Naive thymus-derived CD8-positive, alpha-beta T cell (primary cell): ENCODE data around the gene PHACTR4. TPM values are rescaled to one million over a fixed set of nuclear protein-coding genes. Genes with fewer than 3 reads are reported as not detected.
"Not testable (repeated sequence)": the region's sequence is repeated elsewhere in the genome, so short reads cannot be mapped to it uniquely, and the experiment has no call there.

Experiments
- ATAC-seq, 2 donors: fragments of 150-1000 bp; cut with Tn5 transposase in 1 of 2; sonication (Bioruptor Pico), chemical (Tn5 transposase) in 1 of 2; 1 replicate in 1 of 2; 2 replicates in 1 of 2; pipeline ENCODE4 v1.10.0; 2021; ENCODE audit warnings: mild to moderate bottlenecking in 2 of 2, moderate library complexity in 2 of 2
- POLR2A ChIA-PET: fragments of 350-600 bp; sonication (Branson Sonifier 250); formaldehyde crosslinking; loops from one replicate; lab custom pipeline; 2021; ENCODE audit warnings: antibody characterized with exemption; lab: Charles Lee
- DNase-seq, 10 donors: peaks; one replicate each; pipeline versions ENCODE4 v3.0.0 to v3.0.0-alpha.2; 2020 to 2022
- H3K27ac Mint-ChIP-seq, 10 donors: one replicate each; pipeline ENCODE4 v1.8.0; 2020 to 2022; ENCODE audit warnings: mild to moderate bottlenecking in 10 of 10, mixed read lengths in 10 of 10, moderate library complexity in 4 of 10, inconsistent platforms in 1 of 10
- H3K27me3 Mint-ChIP-seq, 5 donors: one replicate each; pipeline ENCODE4 v1.8.0; 2021 to 2022; ENCODE audit warnings: mixed read lengths in 5 of 5
- H3K36me3 Mint-ChIP-seq, 3 donors: one replicate each; pipeline ENCODE4 v1.8.0; 2020 to 2022; ENCODE audit warnings: mixed read lengths in 3 of 3, mild to moderate bottlenecking in 2 of 3, inconsistent platforms in 1 of 3
- H3K4me1 Mint-ChIP-seq, 4 donors: one replicate each; pipeline ENCODE4 v1.8.0; 2021 to 2022; ENCODE audit warnings: mixed read lengths in 4 of 4
- H3K4me3 Mint-ChIP-seq, 10 donors: one replicate each; pipeline ENCODE4 v1.8.0; 2020 to 2022; ENCODE audit warnings: mild to moderate bottlenecking in 10 of 10, mixed read lengths in 10 of 10, moderate library complexity in 6 of 10, inconsistent platforms in 1 of 10
- H3K9me3 Mint-ChIP-seq, 9 donors: one replicate each; pipeline ENCODE4 v1.8.0; 2020 to 2022; ENCODE audit warnings: mixed read lengths in 9 of 9, mild to moderate bottlenecking in 3 of 9, inconsistent platforms in 1 of 9, moderate library complexity in 1 of 9
- polyA plus RNA-seq, 3 donors: library from polyadenylated mRNA; unstranded; fragments of 300-500 nt; fragmentation: Illumina TruSeq; gene quantifications; one replicate each; pipeline ENCODE4 v1.2.3, GENCODE V29; 2021
- total RNA-seq, 8 experiments: library from RNA in 2 of 8; stranded (reverse) in 2 of 8; gene quantifications; one replicate each; pipeline ENCODE4 v1.2.3 and lab custom pipeline; 2021 to 2026

Gene PHACTR4
- total and polyA plus RNA-seq, 5 experiments from 2014 or later, result 5.4 to 30.1 (median 20.2) TPM

- Mint-ChIP-seq H3K27ac (peak overlapping the region in 8 of 10 donors; percentile 65 to 98 (median 92)), H3K4me3 (peak overlapping the region; percentile 90 to 98 (median 94)), H3K4me1 (peaks cover 12 to 48% (median 46%) of the 10 kb centered on the region in 4 donors), H3K27me3 (no peaks in the 10 kb centered on the region), H3K36me3 (peaks cover 0 to 14% (median 0%) of the 10 kb centered on the region in 3 donors), H3K9me3 (no peaks in the 10 kb centered on the region)
- ATAC-seq (no peak), DNase-seq (no peak)
- POLR2A ChIA-PET, result interaction anchor here (0.6 to 2.1 kb wide), 5 partner anchors 42 to 312 kb away, joined by 3 to 14 read pairs (median 3); partner anchors contain the start of genes MED18 and RCC1
Measured at GRCh38 chr1:28371010-28371377, 1.5 kb downstream of the PHACTR4 start.

- Mint-ChIP-seq H3K27ac (peak overlapping the region in 1 of 10 donors; percentile 39), H3K36me3 (peaks cover 0 to 16% (median 0%) of the 10 kb centered on the region in 3 donors), H3K4me1 (peaks cover 10 to 54% (median 49%) of the 10 kb centered on the region in 4 donors), H3K4me3 (peak overlapping the region in 2 of 10 donors; percentile 10 to 40)
- not testable (repeated sequence) for H3K27me3 Mint-ChIP-seq, H3K9me3 Mint-ChIP-seq, ATAC-seq, DNase-seq
- POLR2A ChIA-PET, result interaction anchor here (0.5 kb wide), 1 partner anchor 801 kb away, joined by 3 read pairs; no protein-coding TSS in a partner anchor
Measured at GRCh38 chr1:28373450-28373849, 3.9 kb downstream of the PHACTR4 start.

GRCh38 chr1:28374297-28374696, 4.8 kb downstream of the PHACTR4 start:
- POLR2A ChIA-PET, result interaction anchor here (0.5 kb wide), 1 partner anchor 800 kb away, joined by 3 read pairs; no protein-coding TSS in a partner anchor

GRCh38 chr1:28375598-28375997, 6.1 kb downstream of the PHACTR4 start:
- DNase-seq, H3K9me3 Mint-ChIP-seq, H3K27me3 Mint-ChIP-seq, H3K4me3 Mint-ChIP-seq, ATAC-seq: not testable (repeated sequence)
- Mint-ChIP-seq H3K4me1 (peaks cover 12 to 48% (median 44%) of the 10 kb centered on the region in 4 donors), H3K36me3 (peaks cover 0 to 20% (median 0%) of the 10 kb centered on the region in 3 donors), H3K27ac (peak overlapping the region in 1 of 10 donors; percentile 86)
- POLR2A ChIA-PET, result interaction anchor here (0.8 kb wide), 1 partner anchor 1841 kb away, joined by 3 read pairs; no protein-coding TSS in a partner anchor

More at GRCh38 chr1:28374297-28374696, 4.8 kb downstream of the PHACTR4 start:
- Mint-ChIP-seq H3K4me3 (peak overlapping the region in 1 of 10 donors; percentile 40), H3K27me3 (no peaks in the 10 kb centered on the region), H3K27ac (peak overlapping the region in 1 of 10 donors; percentile 7), H3K9me3 (no peaks in the 10 kb centered on the region), H3K36me3 (peaks cover 0 to 17% (median 0%) of the 10 kb centered on the region in 3 donors), H3K4me1 (peaks cover 9 to 50% (median 46%) of the 10 kb centered on the region in 4 donors)
- ATAC-seq, result no peak
- no peak for DNase-seq

- not testable (repeated sequence) for ATAC-seq, DNase-seq, H3K27me3 Mint-ChIP-seq, H3K27ac Mint-ChIP-seq, H3K4me3 Mint-ChIP-seq, H3K9me3 Mint-ChIP-seq
- H3K36me3 Mint-ChIP-seq, result peaks cover 0 to 22% (median 0%) of the 10 kb centered on the region in 3 donors
- peaks cover 14 to 46% (median 43%) of the 10 kb centered on the region in 4 donors for H3K4me1 Mint-ChIP-seq
- POLR2A ChIA-PET, result interaction anchor here (0.8 kb wide), 1 partner anchor 1841 kb away, joined by 3 read pairs; no protein-coding TSS in a partner anchor
Measured at GRCh38 chr1:28376195-28376594, 6.7 kb downstream of the PHACTR4 start.

GRCh38 chr1:28378906-28379305, 9.4 kb downstream of the PHACTR4 start:
- Mint-ChIP-seq H3K27ac (peak overlapping the region in 2 of 10 donors; percentile 17 to 26), H3K9me3 (no peaks in the 10 kb centered on the region), H3K36me3 (peaks cover 0 to 30% (median 4%) of the 10 kb centered on the region in 3 donors), H3K4me1 (peaks cover 22 to 50% (median 44%) of the 10 kb centered on the region in 4 donors), H3K4me3 (no peak overlapping the region), H3K27me3 (no peaks in the 10 kb centered on the region)
- DNase-seq (no peak), ATAC-seq (no peak)
- POLR2A ChIA-PET, result interaction anchor here (0.6 kb wide), 1 partner anchor 50 kb away, joined by 3 read pairs; no protein-coding TSS in a partner anchor

GRCh38 chr1:28380394-28380793, 10.9 kb downstream of the PHACTR4 start:
- POLR2A ChIA-PET, result interaction anchor here (0.9 kb wide), 1 partner anchor 48 kb away, joined by 3 read pairs; no protein-coding TSS in a partner anchor
- no peak overlapping the region for H3K4me3 Mint-ChIP-seq
- H3K36me3 Mint-ChIP-seq, result peaks cover 0 to 28% (median 4%) of the 10 kb centered on the region in 3 donors
- peak overlapping the region in 1 of 10 donors; percentile 30 for H3K27ac Mint-ChIP-seq
- peaks cover 22 to 49% (median 42%) of the 10 kb centered on the region in 4 donors for H3K4me1 Mint-ChIP-seq
- no peaks in the 10 kb centered on the region for H3K27me3 Mint-ChIP-seq
- H3K9me3 Mint-ChIP-seq, result no peaks in the 10 kb centered on the region
- DNase-seq, result no peak
- ATAC-seq, result no peak

- POLR2A ChIA-PET, ATAC-seq, DNase-seq, H3K27me3 Mint-ChIP-seq, H3K9me3 Mint-ChIP-seq, H3K27ac Mint-ChIP-seq: not testable (repeated sequence)
- Mint-ChIP-seq H3K4me1 (peaks cover 20 to 52% (median 36%) of the 10 kb centered on the region in 4 donors), H3K4me3 (peak overlapping the region in 1 of 10 donors; percentile 39), H3K36me3 (peaks cover 0 to 24% (median 4%) of the 10 kb centered on the region in 3 donors)
Measured at GRCh38 chr1:28383785-28384184, 14.2 kb downstream of the PHACTR4 start.

GRCh38 chr1:28392027-28392652, 22.6 kb downstream of the PHACTR4 start:
- ATAC-seq, result no peak

GRCh38 chr1:28394136-28394535, 24.6 kb downstream of the PHACTR4 start:
- no peaks in the 10 kb centered on the region for H3K27me3 Mint-ChIP-seq
- DNase-seq (no peak), ATAC-seq (no peak)
- no peak overlapping the region for H3K4me3 Mint-ChIP-seq
- H3K27ac Mint-ChIP-seq, result peak overlapping the region in 5 of 10 donors; percentile 15 to 44 (median 28)
- no peaks in the 10 kb centered on the region for H3K9me3 Mint-ChIP-seq
- peaks cover 0 to 32% (median 9%) of the 10 kb centered on the region in 3 donors for H3K36me3 Mint-ChIP-seq
- H3K4me1 Mint-ChIP-seq, result peaks cover 4 to 11% (median 8%) of the 10 kb centered on the region in 4 donors
- POLR2A ChIA-PET, result no interaction called here

More at GRCh38 chr1:28392027-28392652, 22.6 kb downstream of the PHACTR4 start:
- DNase-seq, result no peak
- Mint-ChIP-seq H3K4me3 (no peak overlapping the region), H3K27ac (no peak overlapping the region), H3K27me3 (no peaks in the 10 kb centered on the region), H3K9me3 (no peaks in the 10 kb centered on the region), H3K4me1 (peaks cover 8 to 18% (median 17%) of the 10 kb centered on the region in 4 donors), H3K36me3 (peaks cover 0 to 23% (median 2%) of the 10 kb centered on the region in 3 donors)
- POLR2A ChIA-PET, result no interaction called here

- ATAC-seq, result no peak
Measured at GRCh38 chr1:28395181-28395580, 25.6 kb downstream of the PHACTR4 start.

GRCh38 chr1:28401760-28402159, 32.2 kb downstream of the PHACTR4 start:
- H3K9me3 Mint-ChIP-seq, result no peaks in the 10 kb centered on the region
- H3K27me3 Mint-ChIP-seq, result no peaks in the 10 kb centered on the region
- POLR2A ChIA-PET, result interaction anchor here (0.6 to 0.7 kb wide), 2 partner anchors 99 to 135 kb away, joined by 3 to 4 read pairs; no protein-coding TSS in a partner anchor
- no peak for ATAC-seq
- H3K27ac Mint-ChIP-seq, result peak overlapping the region in 1 of 10 donors; percentile 48
- no peak for DNase-seq
- H3K4me1 Mint-ChIP-seq, result peaks cover 10 to 21% (median 14%) of the 10 kb centered on the region in 4 donors
- H3K4me3 Mint-ChIP-seq, result no peak overlapping the region
- peaks cover 0 to 14% (median 10%) of the 10 kb centered on the region in 3 donors for H3K36me3 Mint-ChIP-seq

More at GRCh38 chr1:28395181-28395580, 25.6 kb downstream of the PHACTR4 start:
- Mint-ChIP-seq H3K4me1 (peaks cover 6 to 15% (median 10%) of the 10 kb centered on the region in 4 donors), H3K9me3 (no peaks in the 10 kb centered on the region), H3K27me3 (no peaks in the 10 kb centered on the region), H3K36me3 (peaks cover 0 to 32% (median 10%) of the 10 kb centered on the region in 3 donors), H3K4me3 (no peak overlapping the region), H3K27ac (peak overlapping the region in 3 of 10 donors; percentile 11 to 28 (median 24))
- POLR2A ChIA-PET, result interaction anchor here (0.6 kb wide), 1 partner anchor 273 kb away, joined by 4 read pairs; the partner anchor contains the start of gene GMEB1
- DNase-seq, result no peak
